Breast epithelium (tissue), 4 donors: ENCODE data around the gene POLQ. TPM values are rescaled to one million over a fixed set of nuclear protein-coding genes. Genes with fewer than 3 reads are reported as not detected.
"Not testable (repeated sequence)": the region's sequence is repeated elsewhere in the genome, so short reads cannot be mapped to it uniquely, and the experiment has no call there.

ENCODE experiments used
- DNase-seq, 2 donors: peaks; one replicate each; pipeline ENCODE4 v3.0.0-alpha.2; 2019; ENCODE audit warnings: low spot score in 2 of 2
- H3K27ac ChIP-seq, 2 donors: fragments of 200-600 bp; sonication (generic) in 1 of 2; one replicate each; pipeline ENCODE4 v1.5.1; 2016 to 2019; ENCODE audit warnings: mild to moderate bottlenecking in 1 of 2
- H3K27me3 ChIP-seq, 2 donors: fragments of 200-600 bp; sonication (generic) in 1 of 2; one replicate each; pipeline versions ENCODE4 v1.5.1 to v1.6.0; 2017 to 2019; ENCODE audit warnings: control low read depth in 1 of 2, mild to moderate bottlenecking in 1 of 2
- H3K36me3 ChIP-seq: fragments of 200-600 bp; one replicate; pipeline ENCODE4 v1.5.1; 2019
- H3K4me1 ChIP-seq, 2 donors: fragments of 200-600 bp; sonication (generic); one replicate each; pipeline ENCODE4 v1.5.1; 2016 to 2019; ENCODE audit warnings: control low read depth in 1 of 2
- H3K4me3 ChIP-seq, 3 donors: fragments of 200-600 bp; sonication (generic); 1 replicate in 2 of 3; 2 replicates in 1 of 3; pipeline ENCODE4 v1.5.1; 2016 to 2019; ENCODE audit warnings: mild to moderate bottlenecking in 3 of 3, moderate library complexity in 2 of 3
- H3K9me3 ChIP-seq, 2 donors: fragments of 200-600 bp; sonication (generic) in 1 of 2; one replicate each; pipeline ENCODE4 v1.5.1; 2016 to 2019; ENCODE audit warnings: control low read depth in 1 of 2
- POLR2A ChIP-seq: fragments of 450-650 bp; IDR thresholded peaks from one replicate; pipeline ENCODE4 v1.6.1; 2016; ENCODE audit warnings: antibody characterized with exemption, mild to moderate bottlenecking, moderate library complexity
- POLR2AphosphoS5 ChIP-seq, 3 donors: sonication (generic); formaldehyde crosslinking; IDR thresholded peaks; one replicate each; pipeline ENCODE4 v1.6.1; 2017; ENCODE audit warnings: antibody characterized with exemption in 3 of 3
- intact Hi-C: fragments of 100-400 bp; cut with DNase I; formaldehyde crosslinking; loops from one replicate; pipeline ENCODE4 v1.15.1; 2023; ENCODE audit warnings: low total_unique reads
- total RNA-seq, 3 donors: library from RNA; depleted of rRNA; stranded (reverse); fragments of >200 nt; gene quantifications; one replicate each; pipeline ENCODE4 v1.1.0, GENCODE V29; 2016
- TF ChIP-seq, protein P1 (sequence below), 3 donors: fragments of 450-650 bp; IDR thresholded peaks; one replicate each; pipeline ENCODE4 v1.5.1; 2016 to 2017; ENCODE audit warnings: antibody characterized with exemption in 3 of 3, mild to moderate bottlenecking in 3 of 3, moderate library complexity in 3 of 3

Gene POLQ
- total RNA-seq, 3 donors from 2014 or later: under 0.01 to 0.64 (median 0.29) TPM

DNA sequence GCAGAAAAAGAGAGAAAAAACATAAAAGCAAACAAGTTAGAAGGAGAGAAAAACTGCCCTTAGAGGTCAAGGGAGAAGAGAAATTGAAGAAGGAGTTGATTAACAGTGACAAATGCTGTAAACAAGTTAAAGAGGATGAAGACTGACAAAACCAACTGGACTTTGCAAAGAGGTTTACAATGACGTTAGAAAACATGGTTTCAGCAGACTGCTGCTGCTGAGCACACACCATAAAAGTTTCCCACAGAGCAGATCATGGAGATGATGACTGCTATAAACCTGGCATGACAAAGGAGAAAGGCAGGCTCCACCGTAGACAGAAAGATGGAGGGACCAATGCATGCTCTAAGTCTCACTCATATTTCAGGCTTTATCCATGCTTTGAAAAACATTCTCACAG, 78.7 kb downstream of the POLQ start:
- Histone ChIP-seq H3K9me3 (no peaks in the 10 kb centered on the region), H3K4me3 (no peak overlapping the region), H3K27ac (no peak overlapping the region), H3K4me1 (no peaks in the 10 kb centered on the region), H3K27me3 (no peaks in the 10 kb centered on the region), H3K36me3 (no peaks in the 10 kb centered on the region)
- intact Hi-C loops: no loop called here
- TF ChIP-seq, protein P1, sequence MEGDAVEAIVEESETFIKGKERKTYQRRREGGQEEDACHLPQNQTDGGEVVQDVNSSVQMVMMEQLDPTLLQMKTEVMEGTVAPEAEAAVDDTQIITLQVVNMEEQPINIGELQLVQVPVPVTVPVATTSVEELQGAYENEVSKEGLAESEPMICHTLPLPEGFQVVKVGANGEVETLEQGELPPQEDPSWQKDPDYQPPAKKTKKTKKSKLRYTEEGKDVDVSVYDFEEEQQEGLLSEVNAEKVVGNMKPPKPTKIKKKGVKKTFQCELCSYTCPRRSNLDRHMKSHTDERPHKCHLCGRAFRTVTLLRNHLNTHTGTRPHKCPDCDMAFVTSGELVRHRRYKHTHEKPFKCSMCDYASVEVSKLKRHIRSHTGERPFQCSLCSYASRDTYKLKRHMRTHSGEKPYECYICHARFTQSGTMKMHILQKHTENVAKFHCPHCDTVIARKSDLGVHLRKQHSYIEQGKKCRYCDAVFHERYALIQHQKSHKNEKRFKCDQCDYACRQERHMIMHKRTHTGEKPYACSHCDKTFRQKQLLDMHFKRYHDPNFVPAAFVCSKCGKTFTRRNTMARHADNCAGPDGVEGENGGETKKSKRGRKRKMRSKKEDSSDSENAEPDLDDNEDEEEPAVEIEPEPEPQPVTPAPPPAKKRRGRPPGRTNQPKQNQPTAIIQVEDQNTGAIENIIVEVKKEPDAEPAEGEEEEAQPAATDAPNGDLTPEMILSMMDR (IDR thresholded peaks at IDR 0.05): no peak
- no peak for TF ChIP-seq POLR2A
- TF ChIP-seq POLR2AphosphoS5 (IDR thresholded peaks at IDR 0.05): no peak
- no peak for DNase-seq

DNA sequence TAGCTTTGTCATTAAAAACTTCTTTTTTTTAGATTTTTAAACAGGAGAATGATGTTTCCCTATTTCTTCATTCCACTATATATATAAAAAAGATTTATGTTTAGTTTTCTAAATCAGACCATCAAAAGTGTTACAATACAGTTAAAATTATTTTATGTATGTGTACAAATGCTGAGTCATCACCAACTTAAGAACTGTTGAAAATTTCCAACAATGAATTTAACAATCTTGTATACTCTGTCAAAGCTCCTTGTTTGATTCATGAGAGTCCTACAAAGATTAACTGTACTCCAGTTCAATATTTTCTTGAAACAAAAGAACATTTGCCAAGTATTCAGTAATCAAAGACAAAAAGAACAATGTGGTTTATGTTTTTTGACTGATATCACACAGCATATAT, 82.0 kb downstream of the POLQ start:
- no peaks in the 10 kb centered on the region for H3K4me1 ChIP-seq
- no peaks in the 10 kb centered on the region for H3K9me3 ChIP-seq
- H3K27ac ChIP-seq: no peak overlapping the region
- TF ChIP-seq, protein P1 (IDR thresholded peaks at IDR 0.05): no peak
- TF ChIP-seq POLR2AphosphoS5 (IDR thresholded peaks at IDR 0.05) (no peak), POLR2A (no peak)
- H3K4me3 ChIP-seq: no peak overlapping the region
- intact Hi-C loops: no loop called here
- no peak for DNase-seq
- no peaks in the 10 kb centered on the region for H3K27me3 ChIP-seq
- H3K36me3 ChIP-seq: no peaks in the 10 kb centered on the region

DNA sequence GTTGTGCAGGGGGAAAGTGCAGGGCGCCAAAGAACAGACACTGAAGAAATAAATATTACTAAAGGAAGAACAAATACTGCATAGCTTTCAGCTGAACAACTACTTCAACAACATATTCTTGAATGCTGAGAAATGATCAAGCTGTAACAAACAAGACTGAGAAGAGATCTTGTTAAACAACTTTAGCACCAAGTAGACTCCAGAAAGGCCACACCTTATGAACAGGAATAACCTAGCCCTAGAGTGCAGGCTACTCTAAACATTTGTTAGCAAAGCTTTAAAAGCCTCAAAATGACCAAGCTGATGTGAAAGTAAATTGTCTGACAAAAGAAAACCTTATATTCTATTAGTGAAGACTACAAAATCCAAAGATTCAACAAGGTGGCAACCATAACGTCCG, 83.2 kb downstream of the POLQ start:
- intact Hi-C loops: no loop called here
- H3K9me3 ChIP-seq: no peaks in the 10 kb centered on the region
- H3K27ac ChIP-seq: no peak overlapping the region

DNA sequence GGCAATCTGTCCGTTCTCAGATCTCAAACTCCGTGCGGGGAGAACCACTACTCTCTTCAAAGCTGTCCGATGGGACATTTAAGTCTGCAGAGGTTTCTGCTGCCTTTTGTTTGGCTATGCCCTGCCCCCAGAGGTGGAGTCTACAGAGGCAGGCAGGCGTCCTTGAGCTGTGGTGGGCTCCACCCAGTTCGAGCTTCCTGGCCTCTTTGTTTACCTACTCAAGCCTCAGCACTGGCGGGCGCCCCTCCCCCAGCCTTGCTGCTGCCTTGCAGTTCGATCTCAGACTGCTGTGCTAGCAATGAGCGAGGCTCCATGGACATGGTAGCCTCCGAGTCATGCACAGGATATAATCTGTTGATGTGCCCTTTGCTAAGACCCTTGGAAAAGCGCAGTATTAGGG, 94.0 kb downstream of the POLQ start:
- H3K27ac ChIP-seq, H3K9me3 ChIP-seq, H3K4me1 ChIP-seq, H3K4me3 ChIP-seq, H3K36me3 ChIP-seq, H3K27me3 ChIP-seq, DNase-seq, intact Hi-C loops: not testable (repeated sequence)

More for the DNA sequence above, 83.2 kb downstream of the POLQ start:
- H3K4me3 ChIP-seq: no peak overlapping the region
- TF ChIP-seq, protein P1 (IDR thresholded peaks at IDR 0.05): no peak
- TF ChIP-seq POLR2AphosphoS5 (IDR thresholded peaks at IDR 0.05) (no peak), POLR2A (no peak)
- no peaks in the 10 kb centered on the region for H3K27me3 ChIP-seq
- no peak for DNase-seq
- H3K36me3 ChIP-seq: no peaks in the 10 kb centered on the region
- no peaks in the 10 kb centered on the region for H3K4me1 ChIP-seq

DNA sequence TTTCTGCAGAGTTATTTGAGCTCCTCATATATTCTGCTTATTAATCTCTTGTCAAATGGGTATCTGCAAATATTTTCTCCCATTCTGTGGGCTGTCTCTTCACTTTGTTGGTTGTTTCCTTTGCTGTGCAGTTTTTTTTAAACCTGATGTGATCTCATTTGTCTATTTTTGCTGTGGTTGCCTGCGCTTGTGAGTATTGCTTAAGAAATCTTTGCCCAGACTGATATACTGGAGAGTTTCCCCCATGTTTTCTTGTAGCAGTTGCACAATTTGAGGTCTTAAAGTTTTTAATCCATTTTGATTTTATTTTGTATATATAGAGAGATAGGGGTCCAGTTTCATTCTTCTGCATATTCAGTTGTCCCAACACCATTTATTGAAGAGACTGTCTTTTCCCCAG, 102.3 kb downstream of the POLQ start:
- H3K27ac ChIP-seq: no peak overlapping the region
- H3K36me3 ChIP-seq: no peaks in the 10 kb centered on the region
- TF ChIP-seq, protein P1 (IDR thresholded peaks at IDR 0.05): no peak
- no peak for TF ChIP-seq POLR2AphosphoS5 (IDR thresholded peaks at IDR 0.05)
- no peak for TF ChIP-seq POLR2A
- intact Hi-C loops: no loop called here
- H3K4me3 ChIP-seq: no peak overlapping the region
- no peaks in the 10 kb centered on the region for H3K4me1 ChIP-seq
- no peak for DNase-seq
- no peaks in the 10 kb centered on the region for H3K9me3 ChIP-seq
- H3K27me3 ChIP-seq: no peaks in the 10 kb centered on the region

DNA sequence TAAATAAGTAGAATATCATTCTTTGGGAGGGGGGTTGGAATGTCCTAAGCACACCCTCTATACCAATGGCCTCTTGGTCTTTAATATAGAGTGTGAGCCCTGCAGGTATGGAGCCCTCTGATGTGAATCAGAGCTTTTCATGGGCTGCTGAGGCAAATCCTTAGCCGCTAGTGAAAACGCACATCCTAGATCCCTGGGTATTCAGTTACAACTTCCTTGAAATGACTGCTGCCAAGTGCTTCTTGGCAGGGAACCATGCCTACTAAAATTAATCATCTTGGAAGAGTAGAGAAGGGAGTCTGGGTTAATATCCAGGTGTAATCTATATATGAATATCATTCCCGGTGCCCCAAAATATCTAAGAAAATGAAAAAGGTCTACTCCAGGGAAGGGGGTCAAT, 109.1 kb downstream of the POLQ start:
- Histone ChIP-seq H3K36me3 (no peaks in the 10 kb centered on the region), H3K4me3 (no peak overlapping the region), H3K4me1 (no peaks in the 10 kb centered on the region), H3K9me3 (no peaks in the 10 kb centered on the region), H3K27ac (no peak overlapping the region), H3K27me3 (no peaks in the 10 kb centered on the region)
- no peak for DNase-seq
- intact Hi-C loops: no loop called here
- TF ChIP-seq POLR2AphosphoS5 (IDR thresholded peaks at IDR 0.05): no peak
- no peak for TF ChIP-seq POLR2A
- TF ChIP-seq, protein P1 (IDR thresholded peaks at IDR 0.05): no peak
